ENCODE data around the gene STPG2. TPM values are rescaled to one million over a fixed set of nuclear protein-coding genes. Genes with fewer than 3 reads are reported as not detected.
A peak's percentile ranks its signal among the peaks of the same experiment; 100 is the strongest.

The STPG2 gene
- total RNA-seq, 1 donor from 2014 or later, result 0.14 TPM

GRCh38 chr4:98113012-98113411 lies 30.3 kb downstream of the STPG2 start:
- Histone ChIP-seq H3K36me3 (ENCODE audit: insufficient read depth, low read length) (no peaks in the 10 kb centered on the region), H2AFZ (ENCODE audit: low read depth, low read length) (no peak overlapping the region), H3K4me3 (ENCODE audit: insufficient read depth, low read depth, low read length) (no peak overlapping the region), H3K4me2 (ENCODE audit: low read length) (no peak overlapping the region), H3K79me2 (ENCODE audit: insufficient read depth, low read length) (no peaks in the 10 kb centered on the region), H3K9ac (ENCODE audit: low read length) (no peak overlapping the region), H3K27ac (ENCODE audit: low read depth, low read length) (no peak overlapping the region), H3K9me3 (ENCODE audit: insufficient read depth, low read depth, low read length) (no peaks in the 10 kb centered on the region), H3K4me1 (ENCODE audit: insufficient read depth, low read length) (no peaks in the 10 kb centered on the region), H3K27me3 (ENCODE audit: insufficient read depth, low read length) (no peaks in the 10 kb centered on the region), H4K20me1 (ENCODE audit: insufficient read depth, low read length) (no peaks in the 10 kb centered on the region)
- Mint-ChIP-seq H3K27me3 (ENCODE audit: low read depth, unreplicated experiment) (no peaks in the 10 kb centered on the region), H3K36me3 (ENCODE audit: low read depth, unreplicated experiment) (no peaks in the 10 kb centered on the region), H3K27ac (ENCODE audit: unreplicated experiment) (no peak overlapping the region), H3K9me3 (ENCODE audit: unreplicated experiment) (peaks cover 2% of the 10 kb centered on the region), H3K4me1 (ENCODE audit: low read depth, unreplicated experiment) (no peaks in the 10 kb centered on the region), H3K4me3 (ENCODE audit: unreplicated experiment) (no peak overlapping the region)
- FAIRE-seq, result no peak
- DNase-seq (ENCODE audit: low read depth), result peak; percentile 11
- TF ChIP-seq CTCF (IDR thresholded peaks at IDR 0.05; ENCODE audit: insufficient read depth, low read depth, low read length), result peak; percentile 21
- TF ChIP-seq EZH2 (IDR thresholded peaks at IDR 0.05; ENCODE audit: insufficient read depth, low read length), result no peak

GRCh38 chr4:98110929-98111328 lies 32.3 kb downstream of the STPG2 start:
- Mint-ChIP-seq H3K27me3 (ENCODE audit: low read depth, unreplicated experiment) (no peaks in the 10 kb centered on the region), H3K4me1 (ENCODE audit: low read depth, unreplicated experiment) (no peaks in the 10 kb centered on the region), H3K9me3 (ENCODE audit: unreplicated experiment) (no peaks in the 10 kb centered on the region), H3K4me3 (ENCODE audit: unreplicated experiment) (no peak overlapping the region), H3K27ac (ENCODE audit: unreplicated experiment) (no peak overlapping the region), H3K36me3 (ENCODE audit: low read depth, unreplicated experiment) (no peaks in the 10 kb centered on the region)
- DNase-seq (ENCODE audit: low read depth) (no peak), FAIRE-seq (no peak)
- Histone ChIP-seq H3K9me3 (ENCODE audit: insufficient read depth, low read depth, low read length) (no peaks in the 10 kb centered on the region), H3K27ac (ENCODE audit: low read depth, low read length) (no peak overlapping the region), H2AFZ (ENCODE audit: low read depth, low read length) (no peak overlapping the region), H3K79me2 (ENCODE audit: insufficient read depth, low read length) (no peaks in the 10 kb centered on the region), H3K9ac (ENCODE audit: low read length) (no peak overlapping the region), H3K36me3 (ENCODE audit: insufficient read depth, low read length) (no peaks in the 10 kb centered on the region), H4K20me1 (ENCODE audit: insufficient read depth, low read length) (no peaks in the 10 kb centered on the region), H3K4me1 (ENCODE audit: insufficient read depth, low read length) (no peaks in the 10 kb centered on the region), H3K4me2 (ENCODE audit: low read length) (no peak overlapping the region), H3K4me3 (ENCODE audit: insufficient read depth, low read depth, low read length) (no peak overlapping the region), H3K27me3 (ENCODE audit: insufficient read depth, low read length) (no peaks in the 10 kb centered on the region)
- TF ChIP-seq CTCF (IDR thresholded peaks at IDR 0.05; ENCODE audit: insufficient read depth, low read depth, low read length) (no peak), EZH2 (IDR thresholded peaks at IDR 0.05; ENCODE audit: insufficient read depth, low read length) (no peak)

GRCh38 chr4:98110214-98110613 lies 33.1 kb downstream of the STPG2 start:
- Histone ChIP-seq H4K20me1 (ENCODE audit: insufficient read depth, low read length) (no peaks in the 10 kb centered on the region), H3K4me2 (ENCODE audit: low read length) (no peak overlapping the region), H3K27me3 (ENCODE audit: insufficient read depth, low read length) (no peaks in the 10 kb centered on the region), H3K36me3 (ENCODE audit: insufficient read depth, low read length) (no peaks in the 10 kb centered on the region), H3K4me3 (ENCODE audit: insufficient read depth, low read depth, low read length) (no peak overlapping the region), H2AFZ (ENCODE audit: low read depth, low read length) (no peak overlapping the region), H3K4me1 (ENCODE audit: insufficient read depth, low read length) (no peaks in the 10 kb centered on the region), H3K9me3 (ENCODE audit: insufficient read depth, low read depth, low read length) (no peaks in the 10 kb centered on the region), H3K79me2 (ENCODE audit: insufficient read depth, low read length) (no peaks in the 10 kb centered on the region), H3K9ac (ENCODE audit: low read length) (no peak overlapping the region), H3K27ac (ENCODE audit: low read depth, low read length) (no peak overlapping the region)
- H3K4me1 Mint-ChIP-seq (ENCODE audit: low read depth, unreplicated experiment), result no peaks in the 10 kb centered on the region
- no peak for DNase-seq (ENCODE audit: low read depth)
- no peak for FAIRE-seq
- no peaks in the 10 kb centered on the region for H3K36me3 Mint-ChIP-seq (ENCODE audit: low read depth, unreplicated experiment)
- H3K9me3 Mint-ChIP-seq (ENCODE audit: unreplicated experiment), result no peaks in the 10 kb centered on the region
- no peaks in the 10 kb centered on the region for H3K27me3 Mint-ChIP-seq (ENCODE audit: low read depth, unreplicated experiment)
- no peak overlapping the region for H3K27ac Mint-ChIP-seq (ENCODE audit: unreplicated experiment)
- no peak overlapping the region for H3K4me3 Mint-ChIP-seq (ENCODE audit: unreplicated experiment)
- no peak for TF ChIP-seq EZH2 (IDR thresholded peaks at IDR 0.05; ENCODE audit: insufficient read depth, low read length)
- TF ChIP-seq CTCF (IDR thresholded peaks at IDR 0.05; ENCODE audit: insufficient read depth, low read depth, low read length), result no peak

All from astrocyte (in vitro differentiated cells and primary cell).